Lower lobe of right lung (tissue), 2 donors: ENCODE results near the gene BPI. TPM values are rescaled to one million over a fixed set of nuclear protein-coding genes. Genes with fewer than 3 reads are reported as not detected.
A peak's percentile ranks its signal among the peaks of the same experiment; 100 is the strongest.

Experiments used
- ATAC-seq, 2 donors: fragments of 200-7000 bp; cut with Tn5 transposase; one replicate each; pipeline ENCODE4 v1.9.1; 2020 to 2022; ENCODE audit warnings: mild to moderate bottlenecking in 2 of 2, moderate library complexity in 2 of 2
- DNase-seq: peaks from one replicate; pipeline ENCODE4 v3.0.0-alpha.2; 2020
- H3K27ac ChIP-seq: fragments of 200-600 bp; one replicate; pipeline ENCODE4 v1.8.0; 2022
- H3K27me3 ChIP-seq: fragments of 200-600 bp; one replicate; pipeline ENCODE4 v1.8.0; 2022; ENCODE audit warnings: low read depth
- H3K36me3 ChIP-seq: fragments of 200-600 bp; one replicate; pipeline ENCODE4 v1.8.0; 2022; ENCODE audit warnings: mild to moderate bottlenecking
- H3K4me1 ChIP-seq: fragments of 200-600 bp; one replicate; pipeline ENCODE4 v1.8.0; 2022
- H3K4me3 ChIP-seq: fragments of 200-600 bp; one replicate; pipeline ENCODE4 v1.8.0; 2022; ENCODE audit warnings: mild to moderate bottlenecking
- H3K9me3 ChIP-seq: fragments of 200-600 bp; one replicate; pipeline ENCODE4 v1.8.0; 2022
- intact Hi-C: fragments of 100-400 bp; cut with DNase I; formaldehyde crosslinking; loops from one replicate; pipeline ENCODE4 v1.11.0; 2022
- total RNA-seq: library from RNA; stranded (reverse); fragmentation: NEBNext Ultra II Directional; extraction: Animal tissue kit (Norgen Biotek cat#: 25700); gene quantifications from one replicate; pipeline ENCODE4 v1.2.1, GENCODE V29; 2021
- TF ChIP-seq, protein P1 (sequence below): fragments of 200-600 bp; IDR thresholded peaks from one replicate; pipeline ENCODE4 v1.8.0; 2022; ENCODE audit warnings: antibody characterized with exemption, mild to moderate bottlenecking
- donor health status: DM: no; HTN: yes; CAD: no; lungs with severe emphysema.

Gene BPI
- total RNA-seq, 1 donor from 2014 or later: 0.44 TPM

DNA sequence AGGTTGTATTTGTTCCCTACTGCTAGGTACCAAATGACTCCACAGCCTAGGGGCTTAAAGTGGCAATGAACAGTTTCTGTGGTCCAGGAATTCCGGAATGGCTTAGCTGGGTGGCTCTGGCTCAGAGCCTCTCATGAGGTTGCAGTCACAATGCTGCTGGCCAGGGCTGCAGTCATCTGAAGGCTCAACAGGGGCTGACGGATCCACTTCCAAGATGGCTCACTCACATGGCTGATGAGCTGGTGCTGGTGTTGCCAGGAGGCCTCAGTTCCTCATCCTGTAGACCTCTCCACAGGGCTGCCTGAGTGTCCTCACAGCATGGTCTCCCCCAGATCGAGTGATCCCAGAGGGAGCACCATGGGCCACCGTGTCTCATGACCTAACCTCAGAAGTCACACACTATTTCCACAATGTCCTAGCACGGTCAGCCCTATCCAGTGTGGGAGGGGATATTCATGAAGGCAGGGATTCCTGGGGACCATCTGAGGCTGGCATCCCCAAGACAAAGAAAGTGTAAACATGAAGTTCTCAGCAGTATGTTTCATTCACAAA, 19.0 kb upstream of the BPI start:
- Histone ChIP-seq H3K4me3 (no peak overlapping the region), H3K27me3 (peaks cover 2% of the 10 kb centered on the region), H3K4me1 (no peaks in the 10 kb centered on the region), H3K27ac (no peak overlapping the region), H3K9me3 (no peaks in the 10 kb centered on the region), H3K36me3 (no peaks in the 10 kb centered on the region)
- intact Hi-C loops: no loop called here
- ATAC-seq (no peak), DNase-seq (no peak)
- TF ChIP-seq, protein P1, sequence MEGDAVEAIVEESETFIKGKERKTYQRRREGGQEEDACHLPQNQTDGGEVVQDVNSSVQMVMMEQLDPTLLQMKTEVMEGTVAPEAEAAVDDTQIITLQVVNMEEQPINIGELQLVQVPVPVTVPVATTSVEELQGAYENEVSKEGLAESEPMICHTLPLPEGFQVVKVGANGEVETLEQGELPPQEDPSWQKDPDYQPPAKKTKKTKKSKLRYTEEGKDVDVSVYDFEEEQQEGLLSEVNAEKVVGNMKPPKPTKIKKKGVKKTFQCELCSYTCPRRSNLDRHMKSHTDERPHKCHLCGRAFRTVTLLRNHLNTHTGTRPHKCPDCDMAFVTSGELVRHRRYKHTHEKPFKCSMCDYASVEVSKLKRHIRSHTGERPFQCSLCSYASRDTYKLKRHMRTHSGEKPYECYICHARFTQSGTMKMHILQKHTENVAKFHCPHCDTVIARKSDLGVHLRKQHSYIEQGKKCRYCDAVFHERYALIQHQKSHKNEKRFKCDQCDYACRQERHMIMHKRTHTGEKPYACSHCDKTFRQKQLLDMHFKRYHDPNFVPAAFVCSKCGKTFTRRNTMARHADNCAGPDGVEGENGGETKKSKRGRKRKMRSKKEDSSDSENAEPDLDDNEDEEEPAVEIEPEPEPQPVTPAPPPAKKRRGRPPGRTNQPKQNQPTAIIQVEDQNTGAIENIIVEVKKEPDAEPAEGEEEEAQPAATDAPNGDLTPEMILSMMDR: no peak

DNA sequence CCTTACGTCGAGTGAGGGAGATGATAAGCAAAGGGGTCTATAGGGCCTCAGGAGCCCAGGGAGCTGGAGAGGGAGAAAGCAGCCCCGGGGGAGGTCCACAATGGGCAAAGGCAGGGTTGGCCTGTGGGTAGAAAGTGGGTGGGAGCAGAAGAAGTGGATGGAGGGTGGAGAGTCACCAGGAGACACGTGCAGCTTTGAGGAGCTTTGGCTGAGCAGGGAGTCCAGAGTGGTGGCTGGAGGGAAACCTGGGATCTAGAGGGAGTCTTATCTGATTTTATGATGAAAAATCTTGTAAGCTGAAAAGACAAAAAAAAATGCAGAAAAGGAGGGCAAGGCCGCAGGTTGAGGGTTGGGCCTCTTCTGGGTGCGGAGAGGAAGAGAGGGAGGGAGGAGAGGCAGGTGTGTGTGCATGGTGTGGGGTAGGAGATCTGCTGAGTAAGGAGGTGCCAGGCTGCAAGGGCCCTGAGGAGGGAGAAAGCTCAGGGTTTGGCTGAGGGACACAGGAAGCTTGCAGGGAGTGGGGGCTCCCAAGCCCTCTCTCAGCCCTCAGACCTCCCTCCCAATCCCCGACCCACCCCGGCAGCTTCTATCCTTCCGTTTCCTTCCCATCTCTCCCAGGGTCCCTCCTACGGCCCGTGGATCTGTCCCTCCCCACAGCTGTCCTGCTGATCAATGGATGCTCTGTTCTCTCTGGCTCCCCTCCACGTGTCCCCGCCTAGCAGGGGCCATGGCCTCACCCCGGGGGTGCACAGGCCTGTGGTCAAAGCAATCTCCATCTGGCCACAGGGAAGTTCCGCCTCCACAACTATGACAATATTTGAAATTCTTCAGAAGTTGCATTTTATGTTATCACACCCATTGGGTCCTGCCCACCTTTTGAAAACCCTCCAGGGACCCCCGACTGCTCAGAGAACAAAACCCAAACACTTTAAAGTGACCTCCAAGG, 17.1 kb upstream of the BPI start:
- TF ChIP-seq, protein P1: no peak
- ATAC-seq: peak in 1 of 2 donors; percentile 26
- Histone ChIP-seq H3K9me3 (no peaks in the 10 kb centered on the region), H3K4me1 (no peaks in the 10 kb centered on the region), H3K4me3 (no peak overlapping the region), H3K27ac (no peak overlapping the region), H3K27me3 (peaks cover 5% of the 10 kb centered on the region), H3K36me3 (no peaks in the 10 kb centered on the region)
- no peak for DNase-seq
- intact Hi-C loops: no loop called here

DNA sequence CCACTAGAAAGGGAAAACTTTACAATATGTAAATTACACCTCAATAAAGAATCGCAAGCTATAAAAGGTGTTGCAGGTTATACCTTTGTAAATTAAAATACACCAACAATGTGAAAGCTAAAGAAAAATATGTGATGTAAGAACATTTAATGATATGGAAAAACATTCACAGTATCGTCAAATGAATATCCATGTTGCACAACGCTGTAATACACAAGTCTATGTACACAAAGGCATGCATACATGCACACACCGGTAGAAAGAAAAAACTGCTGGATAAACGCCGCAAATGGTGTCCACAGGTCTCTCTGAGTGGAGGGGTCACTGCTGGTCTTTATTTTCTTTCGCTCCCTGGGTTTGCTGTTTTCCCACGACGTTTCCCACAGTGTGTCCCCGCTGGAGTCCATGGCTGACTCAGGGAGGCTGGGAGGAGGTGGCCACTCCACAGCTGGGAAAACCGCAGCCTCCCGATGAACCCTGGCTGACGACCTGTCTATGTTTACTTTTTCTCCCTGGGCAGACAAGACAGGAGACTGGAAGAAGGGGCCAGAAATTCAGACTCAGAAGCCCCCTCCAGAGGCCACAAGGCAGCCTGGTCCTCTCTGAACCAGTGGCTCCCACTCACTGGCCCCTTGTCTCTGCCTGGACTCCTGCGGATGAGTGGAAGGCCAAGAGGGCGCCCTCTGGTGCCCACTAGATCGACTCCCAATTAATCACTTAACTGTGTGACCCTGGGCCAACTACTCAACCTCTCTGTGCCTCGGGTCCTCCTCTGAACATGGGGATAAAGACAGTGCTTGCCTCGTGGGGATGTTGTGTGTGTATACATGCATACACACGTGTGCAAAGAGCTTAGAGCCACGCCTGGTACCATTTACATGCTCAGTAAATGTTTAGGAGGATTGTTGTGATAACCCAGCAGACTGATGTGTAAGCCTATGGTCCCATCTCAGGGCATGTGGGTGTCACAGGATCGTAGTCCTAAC, 12.8 kb upstream of the BPI start:
- DNase-seq (no peak), ATAC-seq (peak; percentile 19 to 36)
- TF ChIP-seq, protein P1: peak; percentile 34
- no peaks in the 10 kb centered on the region for H3K9me3 ChIP-seq
- no peaks in the 10 kb centered on the region for H3K4me1 ChIP-seq
- H3K27me3 ChIP-seq: peaks cover 5% of the 10 kb centered on the region
- intact Hi-C loops: no loop called here
- no peak overlapping the region for H3K4me3 ChIP-seq
- H3K27ac ChIP-seq: no peak overlapping the region
- no peaks in the 10 kb centered on the region for H3K36me3 ChIP-seq

DNA sequence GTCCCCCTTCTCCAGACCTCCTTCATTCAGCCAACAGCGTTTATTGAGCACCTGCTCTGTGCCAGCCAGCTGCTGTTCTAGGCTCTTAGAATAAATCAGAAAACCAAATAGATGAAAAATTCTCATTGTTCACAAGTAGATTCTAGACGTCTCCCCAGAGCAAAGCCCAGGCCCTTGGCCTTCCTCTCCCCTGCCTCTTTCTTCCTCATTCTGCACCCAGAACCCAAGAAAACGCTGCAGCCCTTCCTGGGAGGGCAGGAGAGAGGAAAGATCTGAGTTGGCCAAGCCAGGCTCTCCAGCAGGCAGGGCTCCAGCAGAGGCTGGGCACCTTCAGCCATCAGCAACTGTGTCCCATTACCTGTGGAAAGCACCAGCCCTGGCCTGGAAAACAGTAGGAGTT, 12.0 kb upstream of the BPI start:
- Histone ChIP-seq H3K9me3 (no peaks in the 10 kb centered on the region), H3K36me3 (no peaks in the 10 kb centered on the region), H3K4me3 (no peak overlapping the region), H3K4me1 (no peaks in the 10 kb centered on the region), H3K27ac (no peak overlapping the region), H3K27me3 (peaks cover 5% of the 10 kb centered on the region)
- intact Hi-C loops: no loop called here
- TF ChIP-seq, protein P1: no peak
- ATAC-seq (no peak), DNase-seq (no peak)

DNA sequence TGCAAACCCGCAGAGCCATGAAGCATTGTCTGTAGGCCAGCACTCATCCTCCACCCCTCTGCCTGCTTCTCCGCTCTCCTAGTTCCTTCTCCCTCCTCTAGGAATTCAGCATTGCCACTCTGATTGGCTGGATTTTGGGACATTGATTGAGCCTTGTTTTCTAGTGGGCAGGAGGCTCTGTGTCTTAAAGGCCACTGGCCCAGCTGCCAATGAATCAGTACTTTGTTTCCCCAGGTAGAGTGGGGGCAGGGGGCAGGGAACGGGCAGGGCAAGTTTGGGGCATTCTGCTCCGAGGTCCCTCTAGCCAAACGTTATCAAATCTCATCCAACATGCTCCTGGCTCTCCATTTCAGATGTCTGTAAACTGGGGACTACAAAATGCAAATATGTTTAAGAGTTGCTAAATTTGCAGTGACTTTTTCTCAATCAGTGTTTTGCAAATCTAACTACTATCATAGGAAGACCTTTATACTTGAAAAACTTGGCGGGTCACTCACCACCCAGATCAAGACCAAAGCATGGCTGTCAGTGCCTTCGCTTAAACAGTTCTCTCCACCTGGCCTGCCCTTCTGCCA, 10.4 kb upstream of the BPI start:
- ATAC-seq: no peak
- intact Hi-C loops: no loop called here
- Histone ChIP-seq H3K27ac (no peak overlapping the region), H3K27me3 (peaks cover 5% of the 10 kb centered on the region), H3K4me3 (no peak overlapping the region), H3K9me3 (no peaks in the 10 kb centered on the region), H3K4me1 (peaks cover 2% of the 10 kb centered on the region), H3K36me3 (no peaks in the 10 kb centered on the region)
- no peak for DNase-seq
- TF ChIP-seq, protein P1: no peak
